ENCODE results near the gene ZNF467.

- TF ChIP-seq CTCF (IDR thresholded peaks at IDR 0.05), result peak; percentile 38 to 71 (median 58)
- no peak for TF ChIP-seq POLR2A (IDR thresholded peaks at IDR 0.05)
These were observed 19.8 kb downstream of the ZNF467 start for GRCh38 chr7:149753375-149754233.
